NB4 (cell line): Measurements from ENCODE around the gene EIF6.

ENCODE experiments used
- CTCF ChIP-seq: IDR thresholded peaks from one replicate; pipeline ENCODE4 v1.5.1; 2012; ENCODE audit warnings: low read depth, low read length
- POLR2A ChIP-seq: IDR thresholded peaks from 2 replicates; pipeline ENCODE4 v1.6.1; 2011; ENCODE audit warnings: mild to moderate bottlenecking; ENCODE audit not compliant: insufficient read length; ENCODE audit errors: extremely low read depth
- TF ChIP-seq, protein P1 (sequence below): IDR thresholded peaks from 2 replicates; pipeline ENCODE4 v1.6.1; 2011; ENCODE audit warnings: low read depth, low read length

DNA sequence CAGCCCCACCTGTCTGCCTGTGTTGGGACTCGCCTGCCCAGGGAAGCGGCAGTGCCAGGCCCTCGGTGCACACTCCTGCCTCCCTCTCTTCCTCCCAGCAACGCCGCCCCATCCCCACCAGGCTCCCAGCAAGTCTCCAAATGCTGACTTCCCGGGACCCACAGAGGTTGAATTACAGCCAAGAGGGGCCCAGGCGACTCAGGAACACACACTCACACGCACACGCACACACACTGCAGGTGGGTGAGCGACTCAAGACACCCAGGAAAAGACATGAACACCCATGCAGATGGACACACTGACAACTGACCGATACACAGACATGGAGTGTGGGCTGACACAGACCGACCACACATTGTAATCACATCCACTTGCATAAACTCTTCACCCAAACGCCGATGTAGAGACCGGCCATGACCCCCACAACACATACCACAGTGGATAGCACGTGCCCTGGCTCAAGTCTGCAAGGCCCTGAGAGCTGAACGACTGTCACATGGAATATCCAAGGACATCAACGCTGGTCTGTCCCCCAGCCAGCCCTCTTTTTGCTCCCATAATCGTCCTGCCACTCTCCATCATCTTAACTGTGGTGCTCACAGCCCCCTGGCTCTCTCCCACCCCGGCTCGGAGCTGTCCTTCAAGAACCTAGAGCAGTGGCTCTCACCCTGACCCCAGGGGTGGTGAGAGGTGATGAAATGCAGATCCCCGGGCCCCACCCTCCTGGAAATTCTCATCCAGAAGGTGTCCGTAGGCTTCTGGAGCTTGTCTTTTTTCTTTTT is 8.1 kb upstream of the EIF6 start:
- TF ChIP-seq CTCF (no peak), POLR2A (no peak)
- TF ChIP-seq, protein P1, sequence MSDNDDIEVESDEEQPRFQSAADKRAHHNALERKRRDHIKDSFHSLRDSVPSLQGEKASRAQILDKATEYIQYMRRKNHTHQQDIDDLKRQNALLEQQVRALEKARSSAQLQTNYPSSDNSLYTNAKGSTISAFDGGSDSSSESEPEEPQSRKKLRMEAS: no peak
